RWPE2 (cell line): ENCODE data around the gene ACADSB.

Experiments
- ATAC-seq: fragments of 200-7000 bp; cut with Tn5 transposase; 3 replicates; pipeline ENCODE4 v1.9.1; 2021; ENCODE audit warnings: low read depth
- DNase-seq: peaks from one replicate; pipeline ENCODE4 v3.0.0-alpha.2; 2020; ENCODE audit warnings: low spot score
- H3K27ac ChIP-seq: fragments of 450-650 bp; 2 replicates; pipeline ENCODE4 v1.5.1; 2017; ENCODE audit warnings: mild to moderate bottlenecking; ENCODE audit not compliant: poor library complexity, severe bottlenecking
- H3K27me3 ChIP-seq: fragments of 250-450 bp; sonication (Bioruptor Pico); 2 replicates; pipeline ENCODE4 v1.5.1; 2021; ENCODE audit warnings: mild to moderate bottlenecking, moderate library complexity; ENCODE audit not compliant: insufficient read depth, poor library complexity, severe bottlenecking
- H3K36me3 ChIP-seq: fragments of 250-450 bp; sonication (Bioruptor Pico); 2 replicates; pipeline ENCODE4 v1.5.1; 2020; ENCODE audit warnings: low read depth, mild to moderate bottlenecking, moderate library complexity
- H3K4me1 ChIP-seq: fragments of 250-450 bp; sonication (Bioruptor Pico); 2 replicates; pipeline ENCODE4 v1.5.1; 2021; ENCODE audit warnings: mild to moderate bottlenecking, moderate library complexity; ENCODE audit not compliant: insufficient read depth, poor library complexity, severe bottlenecking
- H3K4me3 ChIP-seq: fragments of 250-450 bp; sonication (Bioruptor Pico); 2 replicates; pipeline ENCODE4 v1.5.1; 2021; ENCODE audit warnings: mild to moderate bottlenecking, moderate library complexity; ENCODE audit not compliant: severe bottlenecking
- H3K9me3 ChIP-seq: fragments of 250-450 bp; sonication (Bioruptor Pico); 2 replicates; pipeline ENCODE4 v1.5.1; 2021; ENCODE audit warnings: mild to moderate bottlenecking, moderate library complexity; ENCODE audit not compliant: severe bottlenecking
- CTCF ChIP-seq: fragments of 450-650 bp; IDR thresholded peaks from one replicate; pipeline ENCODE4 v1.5.1; 2017; ENCODE audit warnings: mild to moderate bottlenecking, moderate library complexity; ENCODE audit not compliant: poor library complexity, severe bottlenecking

The ACADSB gene

GRCh38 chr10:123062726-123063125 lies 53.9 kb downstream of the ACADSB start:
- no peaks in the 10 kb centered on the region for H3K9me3 ChIP-seq
- H3K36me3 ChIP-seq, result no peaks in the 10 kb centered on the region
- H3K27ac ChIP-seq, result no peak overlapping the region
- no peak overlapping the region for H3K4me3 ChIP-seq
- ATAC-seq (no peak), DNase-seq (no peak)
- H3K4me1 ChIP-seq, result no peaks in the 10 kb centered on the region
- no peak for TF ChIP-seq CTCF
- H3K27me3 ChIP-seq, result peaks cover 5% of the 10 kb centered on the region

- no peaks in the 10 kb centered on the region for H3K4me1 ChIP-seq
- ATAC-seq, result no peak
- no peak for TF ChIP-seq CTCF
- DNase-seq, result no peak
- H3K27me3 ChIP-seq, result peaks cover 18% of the 10 kb centered on the region
- no peaks in the 10 kb centered on the region for H3K36me3 ChIP-seq
- H3K4me3 ChIP-seq, result no peak overlapping the region
- no peak overlapping the region for H3K27ac ChIP-seq
- H3K9me3 ChIP-seq, result no peaks in the 10 kb centered on the region
Measured at GRCh38 chr10:123068087-123068853, 59.5 kb downstream of the ACADSB start.

- no peak overlapping the region for H3K4me3 ChIP-seq
- no peak overlapping the region for H3K27ac ChIP-seq
- H3K27me3 ChIP-seq, result peaks cover 18% of the 10 kb centered on the region
- ATAC-seq (no peak), DNase-seq (no peak)
- no peak for TF ChIP-seq CTCF
- H3K9me3 ChIP-seq, result no peaks in the 10 kb centered on the region
- H3K4me1 ChIP-seq, result no peaks in the 10 kb centered on the region
- H3K36me3 ChIP-seq, result no peaks in the 10 kb centered on the region
Measured at GRCh38 chr10:123069246-123069986, 60.6 kb downstream of the ACADSB start.

- ATAC-seq (no peak), DNase-seq (no peak)
- no peak for TF ChIP-seq CTCF
- no peak overlapping the region for H3K27ac ChIP-seq
- no peaks in the 10 kb centered on the region for H3K36me3 ChIP-seq
- H3K9me3 ChIP-seq, result no peaks in the 10 kb centered on the region
- no peaks in the 10 kb centered on the region for H3K4me1 ChIP-seq
- H3K4me3 ChIP-seq, result no peak overlapping the region
- peaks cover 13% of the 10 kb centered on the region for H3K27me3 ChIP-seq
Measured at GRCh38 chr10:123073187-123073586, 64.4 kb downstream of the ACADSB start.

GRCh38 chr10:123074215-123074614 lies 65.4 kb downstream of the ACADSB start:
- no peak for TF ChIP-seq CTCF
- no peak for DNase-seq
- peaks cover 9% of the 10 kb centered on the region for H3K27me3 ChIP-seq
- ATAC-seq, result no peak
- H3K4me1 ChIP-seq, result no peaks in the 10 kb centered on the region
- no peaks in the 10 kb centered on the region for H3K36me3 ChIP-seq
- H3K4me3 ChIP-seq, result no peak overlapping the region
- H3K27ac ChIP-seq, result no peak overlapping the region
- H3K9me3 ChIP-seq, result no peaks in the 10 kb centered on the region
